HepG2 (cell line): ENCODE data around the gene LMAN2L. TPM values are rescaled to one million over a fixed set of nuclear protein-coding genes. Genes with fewer than 3 reads are reported as not detected.

Experiments used
- ATAC-seq: fragments of 200-7000 bp; cut with Tn5 transposase; 3 replicates; pipeline ENCODE4 v1.9.1; 2020; ENCODE audit warnings: mild to moderate bottlenecking, moderate library complexity
- BruUV-seq: library from RNA; stranded (reverse); fragments of 400-500 nt; replicated peaks from 2 replicates; lab custom pipeline; 2021; lab: Mats Ljungman, UMichigan
- CTCF ChIA-PET: fragments of 300-600 bp; formaldehyde crosslinking; extraction: SDS; loops from one replicate; lab custom pipeline; 2021; ENCODE audit warnings: low total read pairs, inconsistent platforms, low intra/inter-chr PET ratio; lab: Yijun Ruan, JAX
- POLR2A ChIA-PET: fragments of 350-600 bp; sonication (Branson Sonifier 250); formaldehyde crosslinking; loops from one replicate; lab custom pipeline; 2020; ENCODE audit warnings: antibody characterized with exemption, inconsistent platforms; lab: Yijun Ruan, JAX
- DNase-seq: peaks from one replicate; pipeline ENCODE4 v3.0.0-alpha.2; 2015; ENCODE audit warnings: low spot score
- FAIRE-seq: peaks from 3 replicates; lab custom pipeline; 2011; peaks lifted over from hg19 to GRCh38; lab: Jason Lieb, UNC
- H2AFZ ChIP-seq: one replicate; pipeline ENCODE4 v1.6.1; 2011; ENCODE audit warnings: low read length, inconsistent platforms
- H3K27ac ChIP-seq: fragments of 300-600 bp; 3 replicates; pipeline ENCODE4 v1.8.0; 2011; ENCODE audit warnings: mixed run types, mild to moderate bottlenecking, mixed read lengths, low read length, inconsistent platforms; ENCODE audit not compliant: insufficient read depth; ENCODE audit errors: extremely low read length
- H3K27me3 ChIP-seq, 2 experiments: fragments of 200-600 bp in 1 of 2; 2 replicates in 1 of 2; 3 replicates in 1 of 2; pipeline versions ENCODE4 v1.6.0 to v1.8.0; 2011; ENCODE audit warnings: low read length in 2 of 2, mild to moderate bottlenecking in 2 of 2, moderate library complexity in 2 of 2, inconsistent platforms in 1 of 2; ENCODE audit not compliant: insufficient read depth in 2 of 2, control insufficient read depth in 1 of 2
- H3K36me3 ChIP-seq, 2 experiments: fragments of 200-600 bp in 1 of 2; replicated peaks in 1 of 2; 2 replicates in 1 of 2; 3 replicates in 1 of 2; pipeline versions ENCODE4 v1.5.1 to v1.8.0; 2011; ENCODE audit warnings: low read length in 2 of 2, inconsistent platforms in 1 of 2; ENCODE audit not compliant: insufficient read depth in 2 of 2, control insufficient read depth in 1 of 2
- H3K4me1 ChIP-seq: 2 replicates; pipeline ENCODE4 v1.5.1; 2012; ENCODE audit warnings: low read length, inconsistent platforms; ENCODE audit not compliant: insufficient read depth
- H3K4me2 ChIP-seq: 2 replicates; pipeline ENCODE4 v1.6.0; 2011; ENCODE audit warnings: low read depth, low read length, inconsistent platforms
- H3K4me3 ChIP-seq, 3 experiments: fragments of 200-600 bp in 1 of 3; sonication (generic), shearing (Covaris generic) in 1 of 3; replicated peaks in 1 of 3; 2 replicates each; pipeline ENCODE4 v1.5.1; 2011 to 2016; ENCODE audit warnings: low read length in 3 of 3, inconsistent platforms in 2 of 3, low read depth in 2 of 3, mild to moderate bottlenecking in 2 of 3, control low read depth in 1 of 3, mixed read lengths in 1 of 3; ENCODE audit not compliant: insufficient read depth in 1 of 3
- H3K79me2 ChIP-seq: one replicate; pipeline ENCODE4 v1.6.1; 2011; ENCODE audit warnings: low read length, inconsistent platforms; ENCODE audit not compliant: insufficient read depth
- H3K9ac ChIP-seq: 2 replicates; pipeline ENCODE4 v1.6.0; 2011; ENCODE audit warnings: mild to moderate bottlenecking, low read depth, low read length, inconsistent platforms; ENCODE audit not compliant: insufficient read depth
- H3K9me3 ChIP-seq: 2 replicates; pipeline ENCODE4 v1.5.1; 2012; ENCODE audit warnings: mild to moderate bottlenecking, low read length
- H4K20me1 ChIP-seq: 2 replicates; pipeline ENCODE4 v1.6.0; 2011; ENCODE audit warnings: inconsistent platforms, mild to moderate bottlenecking, low read length, moderate library complexity; ENCODE audit not compliant: insufficient read depth
- LCORL ChIP-seq, 2 experiments: fragments of 450-650 bp in 1 of 2; sonication (generic) in 1 of 2; formaldehyde crosslinking in 1 of 2; IDR thresholded peaks; 2 replicates each; pipeline versions ENCODE4 v1.5.0 to v1.6.1; 2017 to 2020; ENCODE audit warnings: antibody characterized with exemption in 1 of 2, missing genetic modification reagents in 1 of 2
- MXD1 ChIP-seq: sonication (generic); formaldehyde crosslinking; IDR thresholded peaks from 2 replicates; pipeline ENCODE4 v1.4.0; 2020; ENCODE audit warnings: mild to moderate bottlenecking, missing genetic modification reagents
- NFIB ChIP-seq: sonication (generic); formaldehyde crosslinking; IDR thresholded peaks from 2 replicates; pipeline ENCODE4 v1.9.0; 2021; ENCODE audit warnings: missing genetic modification reagents, mild to moderate bottlenecking, borderline replicate concordance
- RNF219 ChIP-seq: sonication (generic); formaldehyde crosslinking; IDR thresholded peaks from 2 replicates; pipeline ENCODE4 v1.5.0; 2020; ENCODE audit warnings: mild to moderate bottlenecking, missing genetic modification reagents
- WGBS: methylation state at CpG from one replicate; pipeline ENCODE4 v1.1.6; 2017; ENCODE audit warnings: low lambda C conversion rate; 5-methylcytosine and 5-hydroxymethylcytosine counted together
- in situ Hi-C: cut with HindIII; loops from 2 replicates; pipeline ENCODE4 v1.10.0; 2017; ENCODE audit warnings: low pct_unique_long_range_greater_than_20kb; ENCODE audit not compliant: extremely low pct_ligation_motif_present
- intact Hi-C: fragments of 100-400 bp; cut with micrococcal nuclease; formaldehyde crosslinking; loops from one replicate; pipeline ENCODE4 v1.10.0; 2022; ENCODE audit not compliant: unreplicated experiment
- polyA plus RNA-seq, 8 experiments: library from polyadenylated mRNA; depleted of rRNA in 3 of 8; stranded (reverse) in 7 of 8; unstranded in 1 of 8; fragments of >200 nt; fragmentation: Illumina TruSeq in 4 of 8; extraction: Trizol in 4 of 8; gene quantifications; 2 replicates each; pipeline versions ENCODE4 v1.2.1 to v1.2.3, GENCODE V29; 2011 to 2016; ENCODE audit warnings: low read depth in 4 of 8, missing spikeins in 1 of 8, mixed read lengths in 1 of 8; ENCODE audit not compliant: insufficient read depth in 1 of 8
- total RNA-seq, 5 experiments: library from RNA; depleted of rRNA; stranded (reverse); fragments of >200 nt; fragmentation: Illumina TruSeq; extraction: Trizol; gene quantifications; 2 replicates each; pipeline ENCODE4 v1.2.3, GENCODE V29; 2016; ENCODE audit warnings: low read depth in 1 of 5

The LMAN2L gene
- total and polyA plus RNA-seq, 2 of the 13 experiments (the other 11 are each of a cell fraction or from before 2014, with no cell fraction given), result 39.1 to 57.9 TPM

GRCh38 chr2:96694816-96695455 lies 44.9 kb downstream of the LMAN2L start:
- 78% methylated on average over 10 of the region's 13 CpGs for WGBS
- Histone ChIP-seq H3K9me3 (no peaks in the 10 kb centered on the region), H3K79me2 (no peaks in the 10 kb centered on the region), H3K4me1 (peaks cover 9% of the 10 kb centered on the region; the same call in 1 of the 2 replicates), H2AFZ (no peak overlapping the region), H3K4me3 (no peak overlapping the region), H3K27me3 (peaks cover 0 to 12% of the 10 kb centered on the region in 2 experiments; a peak in 1 of 5 replicates), H3K36me3 (no peaks in the 10 kb centered on the region), H4K20me1 (no peaks in the 10 kb centered on the region), H3K9ac (no peak overlapping the region), H3K4me2 (no peak overlapping the region), H3K27ac (no peak overlapping the region)
- no peak for FAIRE-seq
- CTCF ChIA-PET, result no interaction called here
- no TSS peak for BruUV-seq
- DNase-seq, result no peak
- TF ChIP-seq NFIB (CRISPR knock-in tag), result no peak
- peak; percentile 9; the same call in 1 of the 2 replicates for TF ChIP-seq MXD1 (CRISPR knock-in tag)
- peak; percentile 96 for TF ChIP-seq LCORL (IDR thresholded peaks at IDR 0.05)
- no peak for TF ChIP-seq LCORL (CRISPR knock-in tag; IDR thresholded peaks at IDR 0.05)
- no peak for TF ChIP-seq RNF219 (CRISPR knock-in tag)
- ATAC-seq, result no peak
- in situ Hi-C loops, result no loop called here
- intact Hi-C loops, result no loop called here
- POLR2A ChIA-PET, result interaction anchor here (1.3 kb wide), 1 partner anchor 11 kb away, joined by 4 read pairs; no protein-coding TSS in a partner anchor
